ENCODE data around the gene UNC13C. TPM values are rescaled to one million over a fixed set of nuclear protein-coding genes. Genes with fewer than 3 reads are reported as not detected.
A peak's percentile ranks its signal among the peaks of the same experiment; 100 is the strongest.
"Not testable (repeated sequence)": the region's sequence is repeated elsewhere in the genome, so short reads cannot be mapped to it uniquely, and the experiment has no call there.

Gene UNC13C
- total RNA-seq, 1 donor from 2014 or later, result not detected

DNA sequence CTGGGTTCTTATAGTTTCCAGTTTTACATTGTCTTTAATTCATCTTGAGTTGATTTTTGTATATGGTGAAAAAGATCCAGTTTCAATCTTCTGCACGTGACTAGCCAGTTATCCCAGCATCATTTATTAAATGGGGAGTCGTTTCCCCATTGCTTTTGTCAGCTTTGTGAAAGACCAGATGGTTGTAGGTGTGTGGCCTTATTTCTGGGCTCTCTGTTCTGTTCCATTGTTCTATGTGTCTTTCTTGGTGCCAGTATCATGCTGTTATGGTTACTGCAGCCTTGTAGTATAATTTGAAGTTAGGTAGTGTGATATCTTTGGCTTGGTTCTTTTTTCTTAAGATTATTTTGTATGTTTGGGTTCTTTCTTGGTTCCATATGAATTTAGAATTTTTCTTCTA lies 432.2 kb downstream of the UNC13C start:
- no peak for DNase-seq (ENCODE audit: low spot score)
- ATAC-seq, result no peak

DNA sequence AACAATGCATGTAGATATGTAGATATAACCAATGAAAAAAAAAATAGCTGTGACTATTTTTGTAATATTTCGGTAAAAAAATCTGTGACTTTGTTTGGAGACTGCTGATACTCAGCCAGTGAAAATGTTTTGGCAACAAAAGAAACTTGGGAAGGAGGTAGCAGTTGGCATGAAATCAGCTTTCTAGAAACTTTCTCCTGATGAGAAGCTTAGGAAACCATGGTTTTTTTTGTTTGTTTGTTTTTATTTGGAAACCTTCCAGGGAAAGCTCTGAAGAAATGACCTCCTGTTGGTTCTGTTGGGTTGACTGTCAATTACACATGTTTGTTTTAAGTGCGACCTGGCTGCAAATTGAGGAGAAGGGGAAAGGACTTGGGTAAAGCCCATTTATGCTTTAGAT lies 445.9 kb downstream of the UNC13C start:
- ATAC-seq, result no peak
- no peak for DNase-seq (ENCODE audit: low spot score)

DNA sequence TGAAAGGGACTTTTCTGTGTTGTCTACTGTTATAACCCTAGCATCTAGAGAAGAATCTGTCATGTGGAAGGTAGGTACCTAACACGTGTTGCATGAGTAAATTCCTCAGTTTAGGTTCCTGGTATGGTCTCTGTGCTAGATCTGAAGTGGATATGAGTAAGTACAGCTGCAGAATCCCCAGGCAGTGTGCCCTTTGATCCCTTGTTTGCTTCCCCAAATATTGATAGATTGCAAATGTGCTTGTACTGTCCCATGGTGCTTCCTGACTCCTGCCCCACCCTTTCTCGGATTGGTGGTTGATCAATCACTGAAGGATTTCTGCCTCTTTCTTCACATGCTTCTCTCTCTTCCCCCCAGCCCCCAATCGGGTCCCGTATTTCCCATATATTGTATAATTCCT lies 450.4 kb downstream of the UNC13C start:
- ATAC-seq, result no peak
- no peak for DNase-seq (ENCODE audit: low spot score)

DNA sequence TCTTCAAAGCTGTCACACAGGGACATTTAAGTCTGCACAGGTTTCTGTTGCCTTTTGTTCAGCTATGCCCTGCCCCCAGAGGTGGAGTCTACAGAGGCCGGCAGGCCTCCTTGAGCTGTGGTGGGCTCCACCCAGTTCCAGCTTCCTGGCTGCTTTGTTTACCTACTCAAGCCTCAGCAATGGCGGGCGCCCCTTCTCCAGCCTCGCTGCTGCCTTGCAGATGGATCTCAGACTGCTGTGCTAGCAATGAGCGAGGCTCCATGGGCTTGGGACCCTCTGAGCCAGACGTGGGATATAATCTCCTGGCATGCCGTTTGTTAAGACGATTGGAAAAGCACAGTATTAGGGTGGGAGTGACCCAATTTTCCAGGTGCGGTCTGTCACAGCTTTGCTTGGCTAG lies 472.0 kb downstream of the UNC13C start:
- ATAC-seq; DNase-seq (ENCODE audit: low spot score): not testable (repeated sequence)

DNA sequence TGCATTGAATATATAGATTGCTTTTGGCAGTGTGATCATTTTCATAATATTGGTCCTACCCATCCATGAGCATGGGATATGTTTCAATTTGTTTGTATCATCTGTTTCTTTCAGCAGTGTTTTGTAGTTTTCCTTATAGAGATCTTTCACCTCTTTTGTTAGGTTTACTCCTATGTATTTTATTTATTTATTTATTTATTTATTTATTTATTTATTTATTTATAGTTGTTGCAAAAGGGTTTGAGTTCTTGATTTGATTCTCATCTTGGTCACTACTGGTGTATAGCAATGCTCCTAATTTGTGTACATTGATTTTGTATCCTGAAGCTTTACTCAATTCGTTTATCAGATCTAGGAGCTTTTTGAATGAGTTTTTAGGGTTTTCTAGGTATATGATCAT lies 478.2 kb downstream of the UNC13C start:
- DNase-seq (ENCODE audit: low spot score) (no peak), ATAC-seq (no peak)

DNA sequence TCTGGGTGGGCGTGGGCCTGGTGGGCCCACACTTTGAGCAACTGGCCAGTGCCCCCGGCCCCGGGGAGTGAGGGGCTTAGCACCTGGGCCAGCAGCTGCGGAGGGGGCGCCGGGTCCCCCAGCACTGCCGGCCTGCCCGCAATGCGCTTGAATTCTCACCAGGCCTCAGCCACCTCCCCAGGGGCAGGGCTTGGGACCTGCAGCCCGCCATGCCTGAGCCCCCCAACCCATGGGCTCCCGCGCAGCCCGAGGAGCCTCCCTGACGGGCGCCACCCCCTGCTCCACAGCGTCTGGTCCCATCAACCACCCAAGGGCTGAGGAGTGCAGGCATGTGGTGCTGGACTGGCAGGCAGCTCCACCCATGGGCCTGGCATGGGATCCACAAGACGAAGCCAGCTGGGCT lies 484.3 kb downstream of the UNC13C start:
- DNase-seq (ENCODE audit: low spot score), result no peak
- ATAC-seq, result no peak

DNA sequence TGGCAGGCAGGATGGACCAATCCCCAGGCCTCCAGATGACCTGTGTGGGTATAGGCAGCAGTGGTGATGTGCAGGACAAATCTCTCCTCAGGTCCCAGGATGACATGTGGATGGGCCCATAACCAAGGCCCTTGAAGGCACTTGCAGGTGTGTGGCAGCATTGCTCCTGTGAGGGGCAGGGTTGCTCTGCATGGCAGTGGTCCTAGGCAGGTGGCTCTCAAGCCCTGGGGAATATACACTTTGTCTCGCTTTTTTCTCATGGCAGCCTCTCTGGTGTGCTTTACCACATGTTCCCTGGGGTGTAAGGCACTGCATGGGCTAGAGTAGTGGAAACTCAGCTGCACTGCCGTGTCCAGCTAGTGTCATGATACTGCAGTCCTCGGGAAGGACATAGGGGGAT lies 503.6 kb downstream of the UNC13C start:
- ATAC-seq, result no peak
- no peak for DNase-seq (ENCODE audit: low spot score)

DNA sequence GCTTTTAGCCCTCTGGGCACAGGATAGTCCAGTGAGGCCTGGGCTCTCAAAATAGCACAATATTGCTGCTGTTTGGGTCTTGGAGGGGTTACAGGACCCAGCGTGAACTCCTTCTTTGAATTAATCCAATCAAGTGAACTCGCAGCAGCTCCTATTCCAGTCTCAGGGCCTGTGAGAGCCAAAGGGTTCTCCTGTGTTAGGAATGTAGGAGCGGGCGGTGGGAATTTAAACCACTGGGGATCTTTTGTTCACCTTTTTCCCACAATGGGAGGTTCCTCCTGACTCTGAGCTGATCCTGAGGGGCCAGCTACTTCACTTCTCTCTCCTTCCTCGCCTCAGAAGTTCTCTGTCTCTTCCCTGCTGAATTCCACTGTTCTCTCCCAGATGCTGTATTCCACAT lies 504.0 kb downstream of the UNC13C start:
- DNase-seq (ENCODE audit: low spot score) (no peak), ATAC-seq (no peak)

DNA sequence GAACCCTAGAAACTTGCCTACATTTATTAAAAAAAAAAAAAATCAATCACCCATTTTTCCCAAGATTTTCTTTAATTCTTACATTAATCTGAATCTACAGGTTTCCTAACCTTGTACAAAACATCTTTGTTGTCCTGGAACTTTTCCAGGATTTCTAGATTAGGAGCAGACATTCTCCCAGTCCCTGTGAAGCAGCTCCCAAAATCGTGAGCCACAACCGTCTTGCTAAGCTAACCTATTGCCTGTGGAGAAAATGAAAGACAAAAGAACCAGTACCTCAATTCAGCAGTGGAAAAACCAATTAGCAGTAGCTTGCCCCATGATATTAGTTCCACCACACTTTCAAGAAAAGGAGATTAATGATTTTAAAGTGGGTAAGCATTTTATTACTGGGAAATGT lies 522.1 kb downstream of the UNC13C start:
- no peak for ATAC-seq
- no peak for DNase-seq (ENCODE audit: low spot score)

DNA sequence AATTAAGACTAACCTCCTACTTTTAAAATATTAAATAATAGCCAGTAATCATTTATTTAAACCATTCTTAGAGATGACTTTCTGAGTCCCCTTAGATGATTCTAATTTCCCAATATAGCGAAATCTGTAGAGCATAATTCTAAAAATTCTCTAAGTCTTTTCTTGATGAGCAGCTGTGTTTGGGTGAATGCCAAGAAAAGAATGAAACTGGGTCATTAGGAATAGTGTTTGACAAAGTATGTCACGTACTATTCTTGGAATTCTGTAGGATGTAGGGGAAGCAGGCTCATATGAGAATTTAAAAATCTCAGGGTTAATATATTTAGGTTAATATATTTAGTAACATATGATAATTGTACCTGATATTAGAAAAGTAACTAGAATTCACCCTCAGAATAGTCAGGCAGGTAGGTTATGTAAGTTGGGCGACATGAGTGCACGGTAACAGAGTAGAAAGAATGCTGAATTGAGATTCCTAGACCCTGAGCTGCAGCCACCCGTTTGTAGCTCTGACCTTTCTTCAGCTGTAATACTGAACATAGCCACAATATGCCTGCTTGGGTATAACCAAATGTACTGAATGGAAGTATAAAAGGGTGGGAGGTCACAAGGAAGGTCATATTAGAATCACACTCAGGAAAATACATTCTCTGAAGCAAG lies 524.3 kb downstream of the UNC13C start:
- ATAC-seq, result no peak
- no peak for DNase-seq (ENCODE audit: low spot score)

DNA sequence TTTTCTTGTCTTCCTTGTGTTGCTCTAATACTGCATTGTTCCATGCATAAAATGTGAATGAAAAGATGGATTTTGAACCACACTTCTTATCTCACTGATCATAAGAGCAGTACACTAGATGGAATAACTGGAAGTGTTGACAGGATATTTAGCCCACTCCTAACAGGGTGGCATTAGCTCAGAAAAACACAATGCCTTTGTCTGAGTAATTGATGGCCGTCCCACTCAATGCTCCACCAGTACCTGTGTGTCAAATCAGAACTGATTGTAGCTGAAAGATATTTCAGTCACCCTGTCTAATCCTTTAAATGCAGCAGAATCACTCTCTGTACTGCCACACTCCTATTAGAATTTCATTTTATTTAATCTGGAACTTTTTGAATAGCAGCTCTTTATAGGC lies 526.5 kb downstream of the UNC13C start:
- ATAC-seq (no peak), DNase-seq (ENCODE audit: low spot score) (no peak)

DNA sequence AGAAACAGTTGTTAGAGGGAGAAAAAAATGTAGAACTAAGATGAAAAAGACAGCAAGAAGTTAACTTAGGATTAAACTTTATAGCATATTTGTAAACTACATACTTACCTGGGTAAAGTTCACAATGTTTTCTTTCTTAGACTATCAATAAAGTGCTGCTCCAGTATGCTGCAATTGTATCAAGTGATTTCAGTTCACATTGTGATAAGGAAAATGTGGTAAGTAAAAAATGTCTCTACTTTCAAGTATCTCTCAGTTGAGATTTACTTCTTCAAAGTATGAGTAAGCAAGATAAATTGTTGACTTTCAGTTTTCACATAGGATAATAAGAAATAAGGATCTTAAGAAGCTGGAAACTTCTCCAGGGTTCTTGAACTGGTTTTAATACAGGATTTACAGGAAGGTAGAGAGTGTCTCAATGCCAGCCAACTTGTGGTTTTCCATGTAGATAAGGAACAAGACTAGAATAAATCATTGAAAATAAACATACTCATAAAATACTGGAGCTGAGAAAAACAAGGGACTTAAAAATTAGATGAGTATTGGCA lies 528.8 kb downstream of the UNC13C start:
- DNase-seq (ENCODE audit: low spot score), result no peak
- no peak for ATAC-seq

DNA sequence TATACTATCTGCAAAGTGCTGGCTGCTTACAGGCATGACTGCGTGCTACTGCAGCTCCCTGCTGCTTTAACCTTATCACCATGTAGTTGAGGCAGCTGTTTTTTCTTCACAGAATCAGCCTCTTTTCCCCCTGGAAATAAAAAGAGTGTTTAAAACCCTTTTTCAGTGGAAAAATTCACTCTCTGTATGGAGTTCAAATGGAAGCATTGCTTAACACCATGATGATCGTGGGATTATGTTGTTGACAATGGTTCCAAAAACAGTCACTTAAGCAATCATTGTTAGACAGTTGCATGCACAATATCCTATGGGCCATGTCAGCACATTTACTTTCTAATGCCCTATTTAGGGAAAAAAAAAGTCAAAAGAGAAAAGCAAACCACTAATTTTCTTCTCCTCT lies 536.4 kb downstream of the UNC13C start:
- ATAC-seq, result no peak

DNA sequence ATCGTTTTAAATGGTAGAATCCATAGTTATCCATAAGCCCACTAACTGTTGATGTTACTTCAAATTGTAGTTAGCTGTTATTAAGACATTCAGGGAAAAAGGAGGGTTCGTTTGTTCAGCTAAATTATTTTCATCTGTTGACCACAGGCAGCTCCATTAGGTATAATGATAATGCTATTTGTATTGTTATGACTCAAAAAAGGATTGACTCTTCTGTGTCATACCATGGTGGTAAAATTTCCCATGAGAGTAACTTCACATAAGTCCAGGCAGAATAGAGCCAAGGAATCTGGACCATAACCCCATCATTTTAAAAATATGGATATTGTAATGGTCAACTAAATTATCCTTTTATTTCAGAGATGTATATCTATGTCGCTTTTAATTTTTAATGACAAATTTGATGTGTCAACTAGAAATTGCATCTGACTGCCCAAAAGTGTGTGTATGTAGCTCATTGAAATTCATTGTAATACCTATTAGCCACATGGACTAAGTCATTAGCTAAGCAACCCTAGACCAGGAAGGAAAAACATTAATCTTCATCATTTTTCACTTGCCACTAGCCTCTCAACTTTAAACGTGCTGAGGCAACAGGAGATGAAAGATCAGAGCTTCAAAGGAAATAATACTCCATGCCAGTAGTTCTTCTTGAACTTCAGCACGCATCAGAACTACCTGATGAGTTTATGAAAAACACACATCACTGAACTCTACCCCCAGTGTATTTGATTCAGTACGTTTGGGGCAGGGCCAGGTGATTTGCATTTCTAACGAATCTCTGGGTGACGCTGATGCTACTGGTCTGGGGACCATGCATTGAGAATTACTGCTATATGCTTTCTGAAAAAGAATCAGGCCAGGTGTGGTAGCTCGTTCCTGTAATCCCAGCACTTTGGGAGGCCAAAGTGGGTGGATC lies 537.7 kb downstream of the UNC13C start:
- ATAC-seq, result no peak

More for the DNA sequence above, 536.4 kb downstream of the UNC13C start:
- no peak for DNase-seq (ENCODE audit: low spot score)

DNA sequence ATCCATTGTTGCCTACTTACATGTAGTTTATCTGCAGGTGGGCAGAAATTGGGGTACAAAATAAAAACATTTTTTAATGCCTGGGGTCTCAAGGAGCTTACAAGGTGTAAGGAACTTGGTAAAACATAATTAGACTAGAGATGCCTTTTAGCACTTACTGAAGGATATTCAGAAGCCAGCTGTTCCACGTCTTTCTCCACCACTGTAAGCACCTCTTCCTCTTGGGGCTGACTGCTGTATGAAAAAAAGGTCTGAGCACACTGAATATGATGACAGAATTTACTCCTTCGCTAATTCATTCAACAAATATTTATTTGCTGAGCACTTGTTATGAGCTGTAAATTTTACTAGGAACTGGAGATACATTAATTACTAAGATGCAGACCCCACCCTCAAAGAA lies 539.1 kb downstream of the UNC13C start:
- ATAC-seq, result no peak
- DNase-seq (ENCODE audit: low spot score), result no peak

More for the DNA sequence above, 537.7 kb downstream of the UNC13C start:
- no peak for DNase-seq (ENCODE audit: low spot score)

DNA sequence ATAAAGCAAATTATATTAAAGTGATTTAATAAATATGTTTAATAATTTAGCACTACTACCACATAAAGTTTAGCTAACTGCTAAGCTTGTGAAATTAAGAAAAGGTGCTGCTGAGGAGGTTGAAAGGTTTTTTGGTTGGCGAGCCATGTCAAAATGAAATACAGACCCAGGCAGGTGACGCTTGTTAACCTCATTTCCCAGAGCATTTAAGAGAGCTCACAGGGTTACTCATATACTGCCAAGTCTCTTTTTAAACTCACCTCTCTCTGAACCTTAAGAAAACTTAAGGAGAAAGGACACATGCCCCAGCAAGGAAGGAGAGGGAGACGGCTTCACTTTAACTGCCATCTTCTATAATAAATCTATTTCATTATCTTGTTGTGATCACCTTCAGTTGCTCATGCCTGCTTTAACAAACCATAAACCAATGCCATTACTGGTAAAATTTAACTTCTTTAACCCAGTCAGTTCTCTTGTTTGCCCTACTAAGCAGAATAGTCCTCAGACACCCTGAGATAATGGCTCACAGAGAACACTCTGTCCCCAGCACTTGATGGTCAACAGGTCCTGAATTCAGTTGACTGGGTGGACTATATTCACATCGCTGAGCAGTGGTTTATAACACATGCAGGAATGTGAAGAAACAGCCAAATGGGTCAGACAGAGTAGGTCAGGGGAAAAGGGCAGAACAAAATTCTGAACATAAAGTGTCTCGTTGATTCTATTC lies 540.1 kb downstream of the UNC13C start:
- DNase-seq (ENCODE audit: low spot score) (no peak), ATAC-seq (peak; percentile 34)

DNA sequence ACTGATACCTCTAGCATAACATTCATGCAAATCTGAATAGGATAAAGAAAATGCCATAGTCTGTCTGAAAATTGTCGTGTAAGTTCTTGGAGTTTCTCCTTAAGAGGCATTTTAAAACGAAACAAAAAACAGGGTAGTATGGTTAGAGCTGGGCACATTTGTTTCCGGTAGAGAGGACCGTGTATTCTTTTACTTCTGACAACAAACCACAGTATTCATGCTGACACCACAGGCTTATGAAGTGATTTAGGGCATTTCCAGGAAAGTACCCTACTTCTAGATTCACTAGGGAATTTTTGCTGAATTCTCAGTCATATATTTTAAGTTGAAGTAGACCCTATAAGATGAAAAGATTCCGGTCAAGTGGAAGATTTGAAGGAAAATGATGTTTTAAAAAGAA lies 541.3 kb downstream of the UNC13C start:
- ATAC-seq, result no peak
- no peak for DNase-seq (ENCODE audit: low spot score)

DNA sequence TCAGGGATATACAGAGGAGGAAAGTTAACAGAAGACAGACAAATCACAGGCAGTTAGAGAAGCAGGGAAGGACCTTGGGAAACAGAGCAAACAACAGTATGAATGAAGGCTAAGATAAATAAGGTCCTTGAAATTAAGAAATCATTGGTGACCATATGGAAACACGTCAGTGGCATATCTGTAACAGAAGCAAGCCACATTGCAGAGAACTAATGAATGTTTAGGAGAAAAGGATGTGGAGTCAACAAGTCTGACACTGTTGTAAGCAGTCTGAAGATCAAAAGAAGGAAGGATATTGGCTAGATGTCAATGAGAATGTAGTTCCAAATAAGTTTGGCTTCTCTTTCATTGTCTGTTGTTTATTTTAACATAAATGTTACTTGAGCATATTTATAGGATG lies 542.4 kb downstream of the UNC13C start:
- no peak for ATAC-seq
- DNase-seq (ENCODE audit: low spot score), result no peak

DNA sequence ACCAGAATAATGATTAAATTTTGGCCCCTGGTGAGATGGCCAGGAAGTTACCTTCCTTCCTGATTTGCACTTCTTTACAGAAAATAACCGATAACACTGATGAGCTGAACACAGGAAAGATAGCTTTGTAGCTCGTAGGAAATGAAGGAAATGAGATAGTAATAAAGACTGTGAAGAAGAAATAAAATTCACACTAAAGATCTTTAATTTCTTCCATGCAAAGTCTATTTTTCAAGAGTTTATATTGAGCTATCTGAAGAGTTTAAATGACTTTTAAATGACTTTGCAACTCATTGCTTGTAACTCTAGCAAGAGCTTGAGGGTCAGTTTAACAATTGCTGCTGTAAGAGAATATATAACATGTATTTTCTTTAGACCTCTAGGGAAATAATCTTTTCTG lies 543.0 kb downstream of the UNC13C start:
- ATAC-seq, result no peak
- DNase-seq (ENCODE audit: low spot score), result no peak

DNA sequence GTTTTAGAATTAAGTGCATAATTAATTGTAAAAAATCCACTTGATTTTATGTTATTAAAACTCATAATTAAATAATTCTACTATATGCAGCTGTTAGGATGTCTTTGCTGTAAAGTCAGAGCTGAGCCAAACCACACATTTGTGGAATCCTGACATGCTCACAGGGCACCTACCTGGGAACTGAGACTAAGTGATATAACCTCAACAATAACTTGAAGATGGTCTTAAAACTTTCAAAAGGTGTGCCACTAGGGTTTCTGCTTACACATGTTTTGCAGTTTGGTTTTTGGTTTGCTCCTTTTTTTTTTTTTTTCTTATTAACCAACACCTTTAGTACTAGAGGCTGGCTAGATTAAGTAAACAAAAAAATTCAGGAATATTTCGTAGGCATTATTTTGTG lies 549.8 kb downstream of the UNC13C start:
- ATAC-seq (no peak), DNase-seq (ENCODE audit: low spot score) (no peak)

DNA sequence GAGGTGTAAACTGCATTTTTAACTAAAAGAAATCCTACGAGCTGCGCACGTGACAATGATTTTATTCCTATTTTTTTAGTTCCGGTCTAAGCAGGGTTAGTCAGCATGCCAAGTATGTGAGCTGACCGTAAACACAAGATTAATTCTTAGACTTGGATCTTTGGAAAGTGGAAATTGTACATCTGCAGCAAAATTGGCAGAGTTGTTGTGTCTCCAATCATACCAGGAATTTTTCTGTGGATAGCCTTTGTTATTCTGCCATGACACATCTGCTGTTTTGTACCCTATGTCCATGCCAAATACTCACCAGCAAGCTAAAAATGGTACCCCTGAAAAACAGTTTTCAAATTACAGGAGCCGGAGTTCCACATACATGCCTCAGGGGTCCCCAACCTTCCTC lies 562.5 kb downstream of the UNC13C start:
- no peak for DNase-seq (ENCODE audit: low spot score)
- no peak for ATAC-seq
